ENCODE measurements around the gene FBXO3.

- no peak for TF ChIP-seq ZNF274 (IDR thresholded peaks at IDR 0.05; ENCODE audit: low read depth, low read length)
- TF ChIP-seq SUZ12 (IDR thresholded peaks at IDR 0.05; ENCODE audit: extremely low read depth, insufficient read depth, insufficient read length): no peak
Observed at GRCh38 chr11:33775832-33776470, 1.6 kb upstream of the FBXO3 start.

All from NT2/D1 (cell line).